GM18508 (cell line): ENCODE data around the gene NATD1.
A peak's percentile ranks its signal among the peaks of the same experiment; 100 is the strongest.

Source experiments
- ATAC-seq: cut with Tn5 transposase; IDR thresholded peaks from one replicate; pipeline ENCODE4 v1.9.1; 2021; ENCODE audit warnings: moderate number of reproducible peaks; ENCODE audit not compliant: insufficient read depth, unreplicated experiment

The NATD1 gene

GRCh38 chr17:21223086-21223485 lies 30.1 kb downstream of the NATD1 start:
- ATAC-seq, result no peak

GRCh38 chr17:21218831-21219380 lies 34.3 kb downstream of the NATD1 start:
- no peak for ATAC-seq

GRCh38 chr17:21218101-21218500 lies 35.1 kb downstream of the NATD1 start:
- ATAC-seq, result no peak

- no peak for ATAC-seq
Measured at GRCh38 chr17:21217346-21217745, 35.9 kb downstream of the NATD1 start.

- ATAC-seq, result no peak
Measured at GRCh38 chr17:21215935-21216334, 37.3 kb downstream of the NATD1 start.

- peak; percentile 1 for ATAC-seq
Measured at GRCh38 chr17:21214777-21215541, 38.3 kb downstream of the NATD1 start.

- peak; percentile 71 for ATAC-seq
Measured at GRCh38 chr17:21214015-21214776, 39.0 kb downstream of the NATD1 start, which contains the start of gene TMEM11. Gene TMEM11 (minus strand): TSS chr17:21214161. CDS start chr17:21214152, 9 bp downstream.

GRCh38 chr17:21213638-21214014 lies 39.6 kb downstream of the NATD1 start:
- peak; percentile 14 for ATAC-seq

- ATAC-seq, result no peak
Measured at GRCh38 chr17:21212826-21213637, 40.2 kb downstream of the NATD1 start.

- no peak for ATAC-seq
Measured at GRCh38 chr17:21211825-21212479, 41.3 kb downstream of the NATD1 start.

- no peak for ATAC-seq
Measured at GRCh38 chr17:21210411-21211076, 42.7 kb downstream of the NATD1 start.

GRCh38 chr17:21209511-21210175 lies 43.6 kb downstream of the NATD1 start:
- ATAC-seq, result no peak

GRCh38 chr17:21208352-21208751 lies 44.9 kb downstream of the NATD1 start:
- ATAC-seq, result no peak

- no peak for ATAC-seq
Measured at GRCh38 chr17:21204935-21205334, 48.3 kb downstream of the NATD1 start.

- ATAC-seq, result no peak
Measured at GRCh38 chr17:21202512-21202911, 50.7 kb downstream of the NATD1 start.

- no peak for ATAC-seq
Measured at GRCh38 chr17:21201874-21202273, 51.3 kb downstream of the NATD1 start.

GRCh38 chr17:21201298-21201595 lies 52.0 kb downstream of the NATD1 start:
- no peak for ATAC-seq

- no peak for ATAC-seq
Measured at GRCh38 chr17:21200590-21201297, 52.5 kb downstream of the NATD1 start.
